Mesodermal cell (in vitro differentiated cells): ENCODE results near the gene ANXA6.
A peak's percentile ranks its signal among the peaks of the same experiment; 100 is the strongest.

Experiments
- H3K27ac ChIP-seq: 2 replicates; pipeline ENCODE4 v1.7.0; 2013; ENCODE audit warnings: mild to moderate bottlenecking, low read depth, low read length, moderate library complexity; ENCODE audit not compliant: severe bottlenecking
- H3K36me3 ChIP-seq: 2 replicates; pipeline ENCODE4 v1.7.1; 2013; ENCODE audit warnings: mild to moderate bottlenecking, low read length, moderate library complexity; ENCODE audit not compliant: control insufficient read depth, insufficient read depth
- H3K4me1 ChIP-seq: one replicate; pipeline ENCODE4 v1.7.1; 2013; ENCODE audit warnings: mild to moderate bottlenecking, low read length; ENCODE audit not compliant: insufficient read depth, control insufficient read depth, poor library complexity, severe bottlenecking
- H3K4me3 ChIP-seq: 2 replicates; pipeline ENCODE4 v1.7.0; 2013; ENCODE audit warnings: low read length, control low read depth, mild to moderate bottlenecking; ENCODE audit not compliant: insufficient read depth, poor library complexity, severe bottlenecking; ENCODE audit errors: extremely low read depth
- H3K9me3 ChIP-seq: 2 replicates; pipeline ENCODE4 v1.7.1; 2013; ENCODE audit warnings: mild to moderate bottlenecking, low read length, moderate library complexity; ENCODE audit not compliant: control insufficient read depth
- WGBS, 2 experiments: methylation state at CpG; one replicate each; pipeline ENCODE4 v1.1.5; 2013; ENCODE audit warnings: missing lambda C conversion rate in 2 of 2; ENCODE audit not compliant: insufficient coverage in 2 of 2; 5-methylcytosine and 5-hydroxymethylcytosine counted together

The ANXA6 gene

DNA sequence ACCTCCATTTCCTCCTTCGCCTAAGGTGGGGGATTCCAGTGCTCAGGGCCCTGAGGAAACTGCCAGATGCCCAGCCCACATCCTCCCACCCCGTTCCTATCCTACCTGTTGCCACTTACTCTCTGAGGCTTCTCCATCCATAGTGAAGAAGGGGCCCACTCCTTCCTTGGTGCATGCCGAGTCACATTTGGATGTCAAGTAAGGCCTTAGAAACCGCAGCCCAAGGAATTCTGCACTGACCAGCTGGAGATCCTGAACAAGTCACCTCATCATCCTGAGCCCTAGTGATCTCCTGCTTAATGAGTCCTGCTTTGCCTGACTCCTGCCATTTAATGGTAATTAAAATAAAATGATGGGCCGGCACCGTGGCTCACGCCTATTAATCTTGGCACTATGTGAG lies 70.1 kb downstream of the ANXA6 start:
- H3K9me3 ChIP-seq = no peaks in the 10 kb centered on the region
- WGBS, 2 experiments = 79 to 86% methylated on average over 4 to 5 of the region's 7 CpGs
- H3K27ac ChIP-seq = no peak overlapping the region
- H3K36me3 ChIP-seq = no peaks in the 10 kb centered on the region
- H3K4me1 ChIP-seq = no peaks in the 10 kb centered on the region
- H3K4me3 ChIP-seq = no peak overlapping the region

DNA sequence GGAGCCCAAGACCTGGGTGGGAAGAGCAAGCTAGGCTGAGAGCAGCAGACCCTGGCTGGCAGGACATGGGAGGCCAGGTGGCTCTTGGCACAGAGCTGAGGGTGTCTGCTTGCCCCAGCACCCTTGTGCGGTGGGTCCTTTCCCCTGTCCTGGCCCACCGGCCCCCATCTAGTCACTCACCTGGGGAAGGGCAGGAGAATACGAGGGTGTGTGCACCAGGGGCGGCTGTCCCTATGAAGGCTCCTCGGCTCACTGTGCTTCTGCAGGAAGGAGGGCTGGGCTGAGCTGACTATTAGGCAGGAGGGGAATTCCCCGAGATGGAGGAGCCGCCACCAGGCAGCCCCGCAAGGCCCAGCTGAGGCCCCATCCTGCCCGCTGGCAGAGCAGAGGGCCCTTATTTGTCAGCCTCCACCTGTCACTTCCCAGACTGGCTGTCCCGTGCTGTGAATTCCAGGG lies 70.6 kb downstream of the ANXA6 start:
- H3K27ac ChIP-seq = no peak overlapping the region
- no peak overlapping the region for H3K4me3 ChIP-seq
- 58 to 90% methylated on average over 2 to 9 of the region's 10 CpGs for whole genome bisulfite sequencing, 2 experiments
- no peaks in the 10 kb centered on the region for H3K9me3 ChIP-seq
- H3K36me3 ChIP-seq = no peaks in the 10 kb centered on the region
- peaks cover 2% of the 10 kb centered on the region for H3K4me1 ChIP-seq

DNA sequence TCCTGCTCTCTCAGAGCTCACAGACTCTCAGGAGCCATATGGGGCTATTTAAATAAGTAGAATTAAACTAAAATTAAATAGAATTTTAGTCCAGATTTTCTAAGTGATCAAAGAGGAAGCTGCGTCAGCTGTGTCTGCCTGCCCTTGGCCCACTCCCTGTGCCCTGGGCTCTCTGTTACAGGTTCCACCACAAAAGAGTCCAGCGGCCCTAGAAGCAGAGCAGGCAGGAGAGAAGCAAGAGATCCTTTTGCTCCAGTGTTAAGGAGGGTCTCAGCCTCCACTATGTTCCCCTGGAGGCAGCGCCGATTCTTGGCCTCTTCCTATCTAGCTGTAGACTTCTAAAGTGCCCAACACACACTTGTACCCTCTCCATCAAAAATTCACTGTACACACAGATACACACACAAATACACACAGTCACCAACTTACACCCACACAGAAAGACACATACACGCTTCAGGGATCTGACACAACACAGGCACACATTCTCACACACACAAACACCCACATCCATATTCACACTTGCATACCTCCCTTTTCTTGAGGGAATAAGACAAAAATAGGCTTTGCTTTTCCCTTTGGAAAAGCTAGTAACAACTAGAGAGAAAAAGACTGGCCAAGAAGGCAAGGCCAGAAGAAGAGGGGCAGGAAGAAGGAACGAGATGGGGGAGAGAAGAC lies 71.2 kb downstream of the ANXA6 start:
- no peak overlapping the region for H3K27ac ChIP-seq
- WGBS, 2 experiments = 81 to 82% methylated on average over 5 of the region's 6 CpGs
- H3K4me3 ChIP-seq = no peak overlapping the region

DNA sequence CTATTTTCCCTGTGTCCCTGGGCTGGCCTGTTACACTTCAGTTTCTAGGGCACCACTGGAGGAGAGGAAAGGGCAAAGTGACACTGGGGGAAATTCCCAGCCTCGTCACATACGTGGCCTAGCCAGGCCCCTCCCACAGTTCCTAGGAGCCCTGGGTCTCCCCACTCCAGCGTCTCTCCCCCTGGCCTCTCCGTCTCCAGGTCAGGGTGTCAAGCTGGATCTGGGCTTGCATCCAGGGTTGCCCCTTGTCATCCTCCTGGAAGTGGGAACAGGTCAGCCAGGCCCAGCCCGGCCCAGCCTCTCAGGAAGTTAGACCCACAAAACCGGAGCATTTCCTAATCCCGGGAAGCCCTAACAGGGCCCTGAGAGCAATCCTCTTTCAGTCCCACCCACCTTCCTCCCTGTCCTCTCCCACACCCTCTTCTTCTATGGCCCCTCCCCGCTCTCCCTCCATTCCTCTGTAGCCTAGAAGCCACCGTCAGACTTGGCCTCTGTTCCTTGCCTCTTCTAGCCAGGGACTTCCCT lies 72.0 kb downstream of the ANXA6 start:
- Histone ChIP-seq H3K27ac (no peak overlapping the region), H3K4me1 (peaks cover 3% of the 10 kb centered on the region), H3K36me3 (no peaks in the 10 kb centered on the region), H3K4me3 (no peak overlapping the region), H3K9me3 (no peaks in the 10 kb centered on the region)
- WGBS, 2 experiments = 73 to 79% methylated on average over 5 of the region's 9 CpGs

More for the DNA sequence above, 71.2 kb downstream of the ANXA6 start:
- no peaks in the 10 kb centered on the region for H3K9me3 ChIP-seq
- peaks cover 3% of the 10 kb centered on the region for H3K4me1 ChIP-seq
- no peaks in the 10 kb centered on the region for H3K36me3 ChIP-seq

- no peak overlapping the region for H3K27ac ChIP-seq
- WGBS, 2 experiments = 83 to 98% methylated on average over 4 to 6 of the region's 7 CpGs
- H3K9me3 ChIP-seq = no peaks in the 10 kb centered on the region
- H3K4me1 ChIP-seq = peaks cover 6% of the 10 kb centered on the region
- no peaks in the 10 kb centered on the region for H3K36me3 ChIP-seq
- no peak overlapping the region for H3K4me3 ChIP-seq
Measured at GRCh38 chr5:151084363-151084762, 73.2 kb downstream of the ANXA6 start.

DNA sequence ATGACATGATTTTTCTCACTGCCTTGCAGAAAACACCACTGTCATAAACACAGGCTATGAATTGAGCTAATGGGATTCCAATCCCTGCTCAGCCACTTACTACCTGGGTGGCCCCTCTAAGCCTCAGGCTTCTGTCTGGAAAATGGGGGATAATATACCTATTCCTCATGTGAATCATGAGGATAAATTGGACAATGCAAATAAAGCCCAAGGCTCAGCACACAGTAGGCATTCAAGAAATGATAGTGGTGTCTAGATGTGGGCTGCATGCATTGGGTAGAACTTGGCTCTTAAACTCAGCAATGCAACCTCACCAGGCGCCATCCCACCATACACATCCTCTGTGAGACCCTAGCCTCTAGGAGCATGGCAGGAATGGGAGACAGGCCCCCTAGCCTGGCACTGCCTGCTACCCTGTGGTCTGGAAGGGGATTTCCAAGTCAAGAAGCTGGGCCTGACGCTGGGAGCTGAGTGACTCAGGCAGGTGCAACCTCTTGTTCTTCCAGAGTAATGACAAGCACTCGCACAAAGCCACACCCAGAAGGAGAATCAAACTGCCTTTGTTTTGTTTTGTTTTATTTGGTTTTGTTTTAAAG lies 74.4 kb downstream of the ANXA6 start:
- H3K36me3 ChIP-seq = peaks cover under 1% of the 10 kb centered on the region
- H3K4me3 ChIP-seq = no peak overlapping the region
- 88% methylated on average over 1 of the region's 3 CpGs; no CpG with 5 or more reads in 1 of the 2 experiments for WGBS, 2 experiments
- no peak overlapping the region for H3K27ac ChIP-seq
- peaks cover 7% of the 10 kb centered on the region for H3K4me1 ChIP-seq
- H3K9me3 ChIP-seq = no peaks in the 10 kb centered on the region

GRCh38 chr5:151082282-151082902 lies 75.2 kb downstream of the ANXA6 start:
- peaks cover 7% of the 10 kb centered on the region for H3K4me1 ChIP-seq
- no peak overlapping the region for H3K4me3 ChIP-seq
- no peak overlapping the region for H3K27ac ChIP-seq
- H3K9me3 ChIP-seq = no peaks in the 10 kb centered on the region
- H3K36me3 ChIP-seq = peaks cover 8% of the 10 kb centered on the region
- WGBS, 2 experiments = 61 to 64% methylated on average over 5 of the region's 6 CpGs

DNA sequence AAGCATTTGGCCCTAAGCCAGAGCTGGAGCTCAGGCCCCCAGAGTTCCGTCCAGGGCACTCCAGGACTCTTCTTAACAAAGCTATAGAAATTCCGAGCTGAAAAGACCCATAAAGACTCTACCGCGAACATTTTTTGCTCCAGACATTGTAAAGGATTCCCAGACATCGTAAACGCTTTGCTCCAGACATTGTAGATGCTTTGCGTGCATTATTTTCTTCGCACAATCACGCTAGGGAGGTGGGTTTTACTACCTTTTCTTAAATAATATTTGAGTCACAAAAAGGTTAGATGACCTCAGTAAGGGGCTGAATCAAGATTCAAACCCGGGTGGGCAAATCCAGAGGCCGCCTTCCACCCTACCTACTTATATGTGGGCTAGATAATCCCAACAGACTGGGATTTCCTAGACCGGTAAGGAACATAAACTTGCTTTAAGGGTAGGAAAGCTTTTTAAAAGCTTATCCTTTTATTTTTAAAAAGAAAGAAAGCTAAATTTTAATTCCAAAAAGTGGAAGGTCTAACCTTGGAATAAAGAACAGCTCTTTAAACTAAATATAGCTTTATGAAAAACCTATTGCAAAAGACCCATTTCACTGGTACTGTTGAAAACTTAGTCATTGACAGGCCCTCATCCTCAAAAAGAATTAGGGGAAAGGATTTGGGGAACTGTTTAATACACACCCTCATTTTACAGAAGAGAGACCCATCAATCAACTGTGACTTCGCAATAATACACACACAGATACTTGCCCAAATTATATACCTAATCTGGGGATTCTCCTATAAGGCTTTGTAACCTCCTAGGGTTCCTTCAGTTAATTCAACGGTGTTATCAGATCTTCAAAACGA lies 75.9 kb downstream of the ANXA6 start:
- Histone ChIP-seq H3K4me1 (peaks cover 7% of the 10 kb centered on the region), H3K4me3 (peak overlapping the region; percentile 76), H3K27ac (peak overlapping the region; percentile 95), H3K9me3 (no peaks in the 10 kb centered on the region), H3K36me3 (peaks cover 11% of the 10 kb centered on the region)
- 25 to 28% methylated on average over 7 to 9 of the region's 15 CpGs for WGBS, 2 experiments

DNA sequence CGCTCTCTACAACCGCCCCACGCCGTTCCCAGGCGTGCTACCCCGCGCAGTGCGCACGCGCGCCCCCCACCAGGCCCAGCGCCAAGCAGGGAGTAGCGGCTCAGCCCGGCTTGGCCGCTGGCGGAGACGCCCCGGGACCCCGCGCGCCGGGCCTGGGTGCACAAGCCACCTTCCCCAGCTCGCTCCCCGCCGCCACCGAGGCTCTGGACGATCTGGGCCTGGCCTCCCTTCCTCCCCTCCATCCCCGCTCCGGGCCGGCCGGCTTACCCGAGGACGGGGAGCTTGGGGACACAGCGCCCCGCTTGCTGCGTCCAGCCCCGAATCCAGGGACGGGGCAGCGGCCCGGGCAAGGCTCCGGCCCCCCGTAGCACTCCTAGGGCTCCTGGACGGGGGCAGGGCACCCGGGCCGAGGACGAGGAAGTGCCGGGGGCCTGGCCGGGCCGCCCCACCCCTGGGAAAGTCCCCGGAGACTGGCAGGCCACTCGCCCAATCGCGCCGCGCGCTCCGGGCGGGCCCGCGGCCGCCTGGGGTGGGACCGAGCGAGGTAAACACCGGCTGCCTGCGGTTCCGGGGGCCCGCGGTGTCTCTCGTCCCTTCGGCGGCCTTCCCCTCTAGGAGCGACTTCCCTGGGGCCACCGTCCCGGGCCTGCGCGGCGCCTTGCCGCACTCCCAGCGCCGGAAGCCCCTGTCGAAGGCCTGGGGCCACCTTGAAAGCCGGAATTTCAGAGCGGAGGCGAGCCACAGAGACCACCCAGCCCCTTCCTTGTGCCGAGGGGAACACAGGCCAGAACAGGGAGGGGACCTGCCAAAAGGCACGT lies 76.8 kb downstream of the ANXA6 start, which contains the start of gene TNIP1:
Gene TNIP1, minus strand, starts transcription at position 422 of the 818 bp plus-strand sequence. CDS start 15,939 bp downstream, outside the sequence.
- Histone ChIP-seq H3K4me1 (peaks cover 9% of the 10 kb centered on the region), H3K9me3 (no peaks in the 10 kb centered on the region), H3K4me3 (peak within 1 kb of the TSS; percentile 76), H3K36me3 (peaks cover 13% of the 10 kb centered on the region), H3K27ac (peak within 1 kb of the TSS; percentile 95)
- 0% methylated on average over 77 to 78 of the region's 86 CpGs for WGBS, 2 experiments
